Measurements from ENCODE around the gene CDK6. TPM values are rescaled to one million over a fixed set of nuclear protein-coding genes. Genes with fewer than 3 reads are reported as not detected.

The CDK6 gene
- total and polyA plus RNA-seq, 2 donors, result 5.0 to 120 TPM

GRCh38 chr7:92697414-92697813 lies 139.0 kb downstream of the CDK6 start:
- Histone ChIP-seq H3K4me3 (ENCODE audit: low read depth, low read length) (no peak overlapping the region), H3K36me3 (ENCODE audit: insufficient read depth) (no peaks in the 10 kb centered on the region), H3K27ac (ENCODE audit: low read depth) (no peak overlapping the region), H3K4me1 (ENCODE audit: insufficient read depth) (peaks cover 1% of the 10 kb centered on the region)
- WGBS, result 42% methylated on average over 2 of the region's 2 CpGs
- DNase-seq (ENCODE audit: extremely low spot score), result no peak

GRCh38 chr7:92697012-92697411 lies 139.4 kb downstream of the CDK6 start:
- Histone ChIP-seq H3K27ac (ENCODE audit: low read depth) (no peak overlapping the region), H3K4me1 (ENCODE audit: insufficient read depth) (peaks cover 1% of the 10 kb centered on the region), H3K4me3 (ENCODE audit: low read depth, low read length) (no peak overlapping the region), H3K36me3 (ENCODE audit: insufficient read depth) (no peaks in the 10 kb centered on the region)
- 48% methylated on average over 6 of the region's 6 CpGs for WGBS
- DNase-seq (ENCODE audit: extremely low spot score), result no peak

GRCh38 chr7:92696584-92696983 lies 139.8 kb downstream of the CDK6 start:
- WGBS, result 76% methylated on average over 4 of the region's 4 CpGs
- Histone ChIP-seq H3K27ac (ENCODE audit: low read depth) (peak overlapping the region; percentile 38), H3K4me3 (ENCODE audit: low read depth, low read length) (no peak overlapping the region), H3K36me3 (ENCODE audit: insufficient read depth) (no peaks in the 10 kb centered on the region), H3K4me1 (ENCODE audit: insufficient read depth) (peaks cover 1% of the 10 kb centered on the region)
- no peak for DNase-seq (ENCODE audit: extremely low spot score)

GRCh38 chr7:92695308-92696261 lies 140.8 kb downstream of the CDK6 start:
- peak overlapping the region; percentile 80 for H3K27ac ChIP-seq (ENCODE audit: low read depth)
- DNase-seq (ENCODE audit: extremely low spot score), result peak; percentile 73
- no peaks in the 10 kb centered on the region for H3K36me3 ChIP-seq (ENCODE audit: insufficient read depth)
- 8% methylated on average over 15 of the region's 15 CpGs for WGBS
- H3K4me1 ChIP-seq (ENCODE audit: insufficient read depth), result peaks cover 1% of the 10 kb centered on the region
- peak overlapping the region; percentile 41 for H3K4me3 ChIP-seq (ENCODE audit: low read depth, low read length)

- H3K36me3 ChIP-seq (ENCODE audit: insufficient read depth), result no peaks in the 10 kb centered on the region
- DNase-seq (ENCODE audit: extremely low spot score), result no peak
- no peaks in the 10 kb centered on the region for H3K4me1 ChIP-seq (ENCODE audit: insufficient read depth)
- no peak overlapping the region for H3K27ac ChIP-seq (ENCODE audit: low read depth)
- H3K4me3 ChIP-seq (ENCODE audit: low read depth, low read length), result no peak overlapping the region
Measured at GRCh38 chr7:92694211-92694610, 142.2 kb downstream of the CDK6 start.

GRCh38 chr7:92693519-92693918 lies 142.9 kb downstream of the CDK6 start:
- Histone ChIP-seq H3K4me1 (ENCODE audit: insufficient read depth) (no peaks in the 10 kb centered on the region), H3K4me3 (ENCODE audit: low read depth, low read length) (no peak overlapping the region), H3K27ac (ENCODE audit: low read depth) (no peak overlapping the region), H3K36me3 (ENCODE audit: insufficient read depth) (no peaks in the 10 kb centered on the region)
- WGBS, result 97% methylated on average over 1 of the region's 1 CpG
- DNase-seq (ENCODE audit: extremely low spot score), result no peak

GRCh38 chr7:92691578-92691977 lies 144.8 kb downstream of the CDK6 start:
- DNase-seq (ENCODE audit: extremely low spot score), result peak; percentile 70
- Histone ChIP-seq H3K4me3 (ENCODE audit: low read depth, low read length) (no peak overlapping the region), H3K27ac (ENCODE audit: low read depth) (no peak overlapping the region), H3K36me3 (ENCODE audit: insufficient read depth) (no peaks in the 10 kb centered on the region), H3K4me1 (ENCODE audit: insufficient read depth) (no peaks in the 10 kb centered on the region)
- WGBS, result 25% methylated on average over 2 of the region's 2 CpGs

- no peaks in the 10 kb centered on the region for H3K36me3 ChIP-seq (ENCODE audit: insufficient read depth)
- no peak overlapping the region for H3K4me3 ChIP-seq (ENCODE audit: low read depth, low read length)
- H3K27ac ChIP-seq (ENCODE audit: low read depth), result no peak overlapping the region
- 89% methylated on average over 6 of the region's 6 CpGs for WGBS
- H3K4me1 ChIP-seq (ENCODE audit: insufficient read depth), result no peaks in the 10 kb centered on the region
- DNase-seq (ENCODE audit: extremely low spot score), result no peak
Measured at GRCh38 chr7:92685136-92686042, 151.0 kb downstream of the CDK6 start.

- Histone ChIP-seq H3K36me3 (ENCODE audit: insufficient read depth) (no peaks in the 10 kb centered on the region), H3K4me1 (ENCODE audit: insufficient read depth) (no peaks in the 10 kb centered on the region), H3K27ac (ENCODE audit: low read depth) (no peak overlapping the region), H3K4me3 (ENCODE audit: low read depth, low read length) (no peak overlapping the region)
- whole genome bisulfite sequencing, result 95% methylated on average over 1 of the region's 1 CpG
- no peak for DNase-seq (ENCODE audit: extremely low spot score)
Measured at GRCh38 chr7:92684274-92684673, 152.1 kb downstream of the CDK6 start.

GRCh38 chr7:92682903-92683539 lies 153.4 kb downstream of the CDK6 start:
- Histone ChIP-seq H3K4me3 (ENCODE audit: low read depth, low read length) (no peak overlapping the region), H3K36me3 (ENCODE audit: insufficient read depth) (no peaks in the 10 kb centered on the region), H3K4me1 (ENCODE audit: insufficient read depth) (no peaks in the 10 kb centered on the region), H3K27ac (ENCODE audit: low read depth) (no peak overlapping the region)
- no peak for DNase-seq (ENCODE audit: extremely low spot score)
- 17% methylated on average over 3 of the region's 3 CpGs for WGBS

GRCh38 chr7:92682330-92682729 lies 154.0 kb downstream of the CDK6 start:
- Histone ChIP-seq H3K36me3 (ENCODE audit: insufficient read depth) (no peaks in the 10 kb centered on the region), H3K4me1 (ENCODE audit: insufficient read depth) (no peaks in the 10 kb centered on the region), H3K4me3 (ENCODE audit: low read depth, low read length) (no peak overlapping the region), H3K27ac (ENCODE audit: low read depth) (no peak overlapping the region)
- no peak for DNase-seq (ENCODE audit: extremely low spot score)
- WGBS, result 54% methylated on average over 5 of the region's 5 CpGs

- 86% methylated on average over 5 of the region's 5 CpGs for WGBS
- Histone ChIP-seq H3K36me3 (ENCODE audit: insufficient read depth) (no peaks in the 10 kb centered on the region), H3K4me1 (ENCODE audit: insufficient read depth) (no peaks in the 10 kb centered on the region), H3K4me3 (ENCODE audit: low read depth, low read length) (no peak overlapping the region), H3K27ac (ENCODE audit: low read depth) (no peak overlapping the region)
- no peak for DNase-seq (ENCODE audit: extremely low spot score)
Measured at GRCh38 chr7:92681633-92682032, 154.7 kb downstream of the CDK6 start.

GRCh38 chr7:92680442-92680841 lies 155.9 kb downstream of the CDK6 start:
- WGBS, result 100% methylated on average over 1 of the region's 1 CpG
- H3K27ac ChIP-seq (ENCODE audit: low read depth), result no peak overlapping the region
- no peaks in the 10 kb centered on the region for H3K4me1 ChIP-seq (ENCODE audit: insufficient read depth)
- no peaks in the 10 kb centered on the region for H3K36me3 ChIP-seq (ENCODE audit: insufficient read depth)
- no peak overlapping the region for H3K4me3 ChIP-seq (ENCODE audit: low read depth, low read length)
- DNase-seq (ENCODE audit: extremely low spot score), result no peak
